H9 (cell line): ENCODE results near the gene BRD3OS. TPM values are rescaled to one million over a fixed set of nuclear protein-coding genes. Genes with fewer than 3 reads are reported as not detected.

ENCODE experiments used
- DNase-seq: peaks from one replicate; pipeline ENCODE4 v3.0.0-alpha.2; 2017
- H2AFZ ChIP-seq: one replicate; pipeline ENCODE4 v1.6.1; 2013; ENCODE audit warnings: mild to moderate bottlenecking, low read length, control low read depth, moderate library complexity
- H2AK5ac ChIP-seq: 2 replicates; pipeline ENCODE4 v1.6.1; 2013; ENCODE audit warnings: low read length, control low read depth, mixed read lengths; ENCODE audit not compliant: insufficient read length
- H2BK120ac ChIP-seq: one replicate; pipeline ENCODE4 v1.6.1; 2013; ENCODE audit warnings: low read depth, mild to moderate bottlenecking, low read length, control low read depth, inconsistent platforms; ENCODE audit not compliant: poor library complexity, severe bottlenecking
- H2BK12ac ChIP-seq: 2 replicates; pipeline ENCODE4 v1.6.1; 2013; ENCODE audit warnings: low read length, control low read depth, mixed read lengths, low read depth; ENCODE audit not compliant: insufficient read length
- H2BK15ac ChIP-seq: 2 replicates; pipeline ENCODE4 v1.6.1; 2013; ENCODE audit warnings: low read depth, low read length, control low read depth
- H2BK20ac ChIP-seq: one replicate; pipeline ENCODE4 v1.6.1; 2013; ENCODE audit warnings: low read depth, mild to moderate bottlenecking, low read length, control low read depth, inconsistent platforms; ENCODE audit not compliant: poor library complexity, severe bottlenecking
- H2BK5ac ChIP-seq: 2 replicates; pipeline ENCODE4 v1.6.1; 2013; ENCODE audit warnings: low read length, control low read depth, mixed read lengths; ENCODE audit not compliant: insufficient read length
- H3K14ac ChIP-seq: 2 replicates; pipeline ENCODE4 v1.6.1; 2013; ENCODE audit warnings: low read length, control low read depth; ENCODE audit not compliant: insufficient read depth
- H3K18ac ChIP-seq: 2 replicates; pipeline ENCODE4 v1.6.1; 2013; ENCODE audit warnings: low read depth, mild to moderate bottlenecking, mixed read lengths, low read length, control low read depth; ENCODE audit not compliant: insufficient read length
- H3K23ac ChIP-seq: 2 replicates; pipeline ENCODE4 v1.6.1; 2013; ENCODE audit warnings: low read length, control low read depth, mixed read lengths, low read depth; ENCODE audit not compliant: insufficient read length
- H3K23me2 ChIP-seq: 2 replicates; pipeline ENCODE4 v1.6.1; 2013; ENCODE audit warnings: low read depth, mild to moderate bottlenecking, mixed read lengths, low read length, control low read depth; ENCODE audit not compliant: insufficient read length, poor library complexity, severe bottlenecking
- H3K27ac ChIP-seq: 2 replicates; pipeline ENCODE4 v1.5.1; 2013; ENCODE audit warnings: low read length, control low read depth, mixed read lengths, low read depth; ENCODE audit not compliant: insufficient read length
- H3K27me3 ChIP-seq: 2 replicates; pipeline ENCODE4 v1.6.1; 2013; ENCODE audit warnings: low read length, control low read depth, inconsistent platforms; ENCODE audit not compliant: insufficient read depth
- H3K4ac ChIP-seq: 2 replicates; pipeline ENCODE4 v1.6.1; 2013; ENCODE audit warnings: low read depth, mild to moderate bottlenecking, control low read depth, inconsistent platforms, low read length, moderate library complexity
- H3K4me1 ChIP-seq: 2 replicates; pipeline ENCODE4 v1.6.1; 2013; ENCODE audit warnings: low read length, control low read depth, inconsistent platforms; ENCODE audit not compliant: insufficient read depth
- H3K4me2 ChIP-seq: 2 replicates; pipeline ENCODE4 v1.6.1; 2013; ENCODE audit warnings: low read length, control low read depth, mixed read lengths; ENCODE audit not compliant: insufficient read length, insufficient read depth
- H3K56ac ChIP-seq: 2 replicates; pipeline ENCODE4 v1.6.1; 2013; ENCODE audit warnings: low read depth, mild to moderate bottlenecking, mixed read lengths, low read length, control low read depth; ENCODE audit not compliant: insufficient read length
- H3K79me1 ChIP-seq: 2 replicates; pipeline ENCODE4 v1.6.1; 2013; ENCODE audit warnings: low read depth, mild to moderate bottlenecking, moderate library complexity, low read length, control low read depth, inconsistent platforms; ENCODE audit not compliant: insufficient read depth, poor library complexity, severe bottlenecking
- H3K79me2 ChIP-seq: 2 replicates; pipeline ENCODE4 v1.6.1; 2013; ENCODE audit warnings: low read length, control low read depth, inconsistent platforms; ENCODE audit not compliant: insufficient read depth
- H3K9ac ChIP-seq: 2 replicates; pipeline ENCODE4 v1.6.1; 2013; ENCODE audit warnings: low read length, control low read depth, mixed read lengths; ENCODE audit not compliant: insufficient read length; ENCODE audit errors: extremely low read depth
- H3K9me3 ChIP-seq: one replicate; pipeline ENCODE4 v1.6.1; 2013; ENCODE audit warnings: low read depth, low read length, inconsistent platforms; ENCODE audit not compliant: control insufficient read depth
- H3T11ph ChIP-seq: one replicate; pipeline ENCODE4 v1.6.1; 2013; ENCODE audit warnings: mild to moderate bottlenecking, low read length, control low read depth, inconsistent platforms
- H4K20me1 ChIP-seq: one replicate; pipeline ENCODE4 v1.6.1; 2013; ENCODE audit not compliant: control insufficient read depth, insufficient read length, insufficient read depth
- H4K5ac ChIP-seq: 2 replicates; pipeline ENCODE4 v1.6.1; 2013; ENCODE audit warnings: low read depth, mild to moderate bottlenecking, mixed read lengths, low read length, control low read depth; ENCODE audit not compliant: insufficient read length
- H4K8ac ChIP-seq: replicated peaks from 2 replicates; pipeline ENCODE4 v1.6.1; 2013; ENCODE audit warnings: low read length, control low read depth, mixed read lengths, low read depth; ENCODE audit not compliant: insufficient read length
- H4K91ac ChIP-seq: 2 replicates; pipeline ENCODE4 v1.6.1; 2013; ENCODE audit warnings: low read depth, mild to moderate bottlenecking, moderate library complexity, mixed read lengths, low read length, control low read depth; ENCODE audit not compliant: insufficient read length
- H3K27ac Mint-ChIP-seq, 3 experiments: 2 replicates in 2 of 3; 3 replicates in 1 of 3; pipeline ENCODE4 v1.8.0; 2020 to 2021; ENCODE audit warnings: mixed read lengths in 3 of 3, mild to moderate bottlenecking in 1 of 3, moderate library complexity in 1 of 3
- H3K27me3 Mint-ChIP-seq: 2 replicates; pipeline ENCODE4 v1.8.0; 2021; ENCODE audit warnings: low read depth, mild to moderate bottlenecking, moderate library complexity, mixed read lengths
- H3K36me3 Mint-ChIP-seq, 3 experiments: 2 replicates in 2 of 3; 3 replicates in 1 of 3; pipeline ENCODE4 v1.8.0; 2020 to 2021; ENCODE audit warnings: low read depth in 3 of 3, mixed read lengths in 3 of 3; ENCODE audit not compliant: insufficient read depth in 1 of 3
- H3K4me1 Mint-ChIP-seq, 2 experiments: 2 replicates each; pipeline ENCODE4 v1.8.0; 2020; ENCODE audit warnings: mixed read lengths in 2 of 2
- H3K4me3 Mint-ChIP-seq, 2 experiments: 2 replicates in 1 of 2; 3 replicates in 1 of 2; pipeline ENCODE4 v1.8.0; 2020 to 2021; ENCODE audit warnings: mild to moderate bottlenecking in 2 of 2, mixed read lengths in 2 of 2, moderate library complexity in 1 of 2
- H3K9me3 Mint-ChIP-seq, 2 experiments: 2 replicates in 1 of 2; 3 replicates in 1 of 2; pipeline ENCODE4 v1.8.0; 2020; ENCODE audit warnings: mild to moderate bottlenecking in 2 of 2, mixed read lengths in 2 of 2, moderate library complexity in 1 of 2
- WGBS: extraction: QIAGEN DNeasy Blood & Tissue Kit; methylation state at CpG from one replicate; pipeline ENCODE4 v1.1.7; 2013; ENCODE audit warnings: missing lambda C conversion rate, low lambda C conversion rate, mixed read lengths; ENCODE audit not compliant: insufficient read length; ENCODE audit errors: extremely low coverage; 5-methylcytosine and 5-hydroxymethylcytosine counted together
- total RNA-seq: library from RNA; stranded (reverse); gene quantifications from 2 replicates; pipeline ENCODE4 v1.2.1, GENCODE V29; 2021
- TF ChIP-seq, protein P1 (sequence below): fragments of 200-600 bp; sonication (generic); conservative IDR thresholded peaks from 3 replicates; pipeline ENCODE4 v1.8.0; 2021; ENCODE audit warnings: antibody characterized with exemption, mild to moderate bottlenecking

Gene BRD3OS
- total RNA-seq, 1 experiment from 2014 or later = 16.4 TPM

DNA sequence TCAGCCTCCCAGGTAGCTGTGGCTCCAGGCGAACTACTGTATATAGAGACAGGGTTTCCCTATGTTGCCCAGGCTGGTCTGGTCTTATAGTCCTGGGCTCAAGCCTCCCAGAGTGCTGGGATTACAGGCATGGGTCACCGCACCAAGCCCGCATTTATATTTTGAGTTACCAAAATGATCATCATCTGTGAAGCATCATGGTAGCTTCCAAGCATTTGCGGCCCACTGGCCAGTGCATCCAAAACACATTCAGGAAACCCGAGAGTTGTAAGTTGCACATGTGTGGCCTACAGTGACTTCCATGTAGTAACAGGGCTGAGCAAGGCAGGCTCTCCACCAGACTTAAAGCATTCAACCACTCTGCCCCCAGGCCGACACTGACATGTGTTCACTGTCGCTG is 2.3 kb downstream of the BRD3OS start:
- H3K9me3 Mint-ChIP-seq = no peaks in the 10 kb centered on the region
- Histone ChIP-seq H3T11ph (no peak overlapping the region), H2BK20ac (no peak overlapping the region), H3K4me1 (no peaks in the 10 kb centered on the region), H3K79me1 (no peaks in the 10 kb centered on the region), H3K14ac (no peak overlapping the region), H3K4ac (no peak overlapping the region), H2BK120ac (no peak overlapping the region), H4K91ac (no peak overlapping the region), H4K20me1 (no peaks in the 10 kb centered on the region), H2AK5ac (no peak overlapping the region), H3K56ac (no peak overlapping the region), H3K27ac (no peak overlapping the region), H2BK15ac (no peak overlapping the region), H3K9me3 (no peaks in the 10 kb centered on the region), H2BK12ac (no peak overlapping the region), H3K23me2 (peaks cover 5% of the 10 kb centered on the region), H4K8ac (no peak overlapping the region), H2BK5ac (no peak overlapping the region), H3K27me3 (no peaks in the 10 kb centered on the region), H3K18ac (no peak overlapping the region), H3K79me2 (no peaks in the 10 kb centered on the region), H2AFZ (no peak overlapping the region), H4K5ac (no peak overlapping the region), H3K4me2 (no peak overlapping the region), H3K9ac (no peak overlapping the region), H3K23ac (no peak overlapping the region)
- TF ChIP-seq, protein P1, sequence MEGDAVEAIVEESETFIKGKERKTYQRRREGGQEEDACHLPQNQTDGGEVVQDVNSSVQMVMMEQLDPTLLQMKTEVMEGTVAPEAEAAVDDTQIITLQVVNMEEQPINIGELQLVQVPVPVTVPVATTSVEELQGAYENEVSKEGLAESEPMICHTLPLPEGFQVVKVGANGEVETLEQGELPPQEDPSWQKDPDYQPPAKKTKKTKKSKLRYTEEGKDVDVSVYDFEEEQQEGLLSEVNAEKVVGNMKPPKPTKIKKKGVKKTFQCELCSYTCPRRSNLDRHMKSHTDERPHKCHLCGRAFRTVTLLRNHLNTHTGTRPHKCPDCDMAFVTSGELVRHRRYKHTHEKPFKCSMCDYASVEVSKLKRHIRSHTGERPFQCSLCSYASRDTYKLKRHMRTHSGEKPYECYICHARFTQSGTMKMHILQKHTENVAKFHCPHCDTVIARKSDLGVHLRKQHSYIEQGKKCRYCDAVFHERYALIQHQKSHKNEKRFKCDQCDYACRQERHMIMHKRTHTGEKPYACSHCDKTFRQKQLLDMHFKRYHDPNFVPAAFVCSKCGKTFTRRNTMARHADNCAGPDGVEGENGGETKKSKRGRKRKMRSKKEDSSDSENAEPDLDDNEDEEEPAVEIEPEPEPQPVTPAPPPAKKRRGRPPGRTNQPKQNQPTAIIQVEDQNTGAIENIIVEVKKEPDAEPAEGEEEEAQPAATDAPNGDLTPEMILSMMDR = no peak
- DNase-seq = no peak
- H3K4me3 Mint-ChIP-seq = no peak overlapping the region
- no CpG with 5 or more reads among the region's 7 CpGs for WGBS
- peaks cover 0 to 18% (median 17%) of the 10 kb centered on the region in 3 experiments; a peak in 5 of 7 replicates for H3K36me3 Mint-ChIP-seq
- H3K27me3 Mint-ChIP-seq = peaks cover 2% of the 10 kb centered on the region
- H3K27ac Mint-ChIP-seq = no peak overlapping the region
- peaks cover 11 to 17% of the 10 kb centered on the region in 2 experiments for H3K4me1 Mint-ChIP-seq
